Stomach (tissue), 9 donors: ENCODE data around the gene BORCS6. TPM values are rescaled to one million over a fixed set of nuclear protein-coding genes. Genes with fewer than 3 reads are reported as not detected.
A peak's percentile ranks its signal among the peaks of the same experiment; 100 is the strongest.

Source experiments
- DNase-seq, 2 donors: peaks; one replicate each; pipeline versions ENCODE4 v3.0.0 to v3.0.0-alpha.2; 2013 to 2019
- H3K27ac ChIP-seq, 5 donors: fragments of 200-600 bp in 4 of 5; sonication (generic) in 4 of 5; one replicate each; pipeline ENCODE4 v1.5.1; 2013 to 2019; ENCODE audit warnings: mild to moderate bottlenecking in 1 of 5, moderate library complexity in 1 of 5
- H3K27me3 ChIP-seq, 3 donors: fragments of 200-600 bp; sonication (generic); one replicate each; pipeline ENCODE4 v1.5.1; 2017 to 2019; ENCODE audit warnings: mixed run types in 1 of 3
- H3K36me3 ChIP-seq, 4 donors: fragments of 200-600 bp; sonication (generic); 1 replicate in 3 of 4; 2 replicates in 1 of 4; pipeline ENCODE4 v1.5.1; 2016 to 2019
- H3K4me1 ChIP-seq, 4 donors: fragments of 200-600 bp; sonication (generic); one replicate each; pipeline ENCODE4 v1.5.1; 2016 to 2019
- H3K4me3 ChIP-seq, 4 donors: fragments of 200-600 bp; sonication (generic) in 3 of 4; one replicate each; pipeline ENCODE4 v1.5.1; 2016 to 2019; ENCODE audit warnings: mild to moderate bottlenecking in 1 of 4
- H3K9me3 ChIP-seq, 4 donors: fragments of 200-600 bp; sonication (generic); one replicate each; pipeline ENCODE4 v1.5.1; 2016 to 2019
- EP300 ChIP-seq: sonication (generic); formaldehyde crosslinking; IDR thresholded peaks from one replicate; pipeline ENCODE4 v1.6.1; 2017; ENCODE audit warnings: antibody characterized with exemption
- POLR2A ChIP-seq, 4 donors: fragments of 450-650 bp; IDR thresholded peaks; one replicate each; pipeline ENCODE4 v1.6.1; 2016; ENCODE audit warnings: antibody characterized with exemption in 4 of 4, control low read depth in 2 of 4, mild to moderate bottlenecking in 1 of 4, moderate library complexity in 1 of 4
- POLR2AphosphoS5 ChIP-seq, 3 donors: sonication (generic); formaldehyde crosslinking; IDR thresholded peaks; one replicate each; pipeline ENCODE4 v1.6.1; 2016; ENCODE audit warnings: antibody characterized with exemption in 3 of 3
- WGBS, 5 donors: extraction: QIAGEN DNeasy Blood & Tissue Kit in 3 of 5; methylation state at CpG; one replicate each; pipeline versions ENCODE4 v1.1.5 to v1.1.7; 2013 to 2018; 5-methylcytosine and 5-hydroxymethylcytosine counted together
- intact Hi-C: fragments of 100-400 bp; cut with DNase I; formaldehyde crosslinking; loops from one replicate; pipeline ENCODE4 v1.15.1; 2023; ENCODE audit warnings: low total_unique reads
- polyA plus RNA-seq, 3 donors: library from polyadenylated mRNA; stranded (reverse); fragments of 200-250 nt; gene quantifications; one replicate each; pipeline ENCODE4 v1.2.3, GENCODE V29; 2013
- total RNA-seq, 5 donors: library from RNA; depleted of rRNA; stranded (reverse); fragments of >200 nt; gene quantifications; one replicate each; pipeline versions ENCODE4 v1.1.0 to v1.2.3, GENCODE V29; 2014 to 2016
- TF ChIP-seq, protein P1 (sequence below), 7 experiments: fragments of 450-650 bp in 4 of 7; fragments of 200-600 bp in 3 of 7; sonication (generic) in 3 of 7; IDR thresholded peaks; one replicate each; pipeline ENCODE4 v1.5.1; 2016 to 2019; ENCODE audit warnings: antibody characterized with exemption in 7 of 7, control low read depth in 2 of 7, mild to moderate bottlenecking in 1 of 7
- donor health status: healthy with polysubstance abuse.
- donor health status: Bipolar disorder and iron deficiency.
- donor health status: healthy.

BORCS6 gene
- total and polyA plus RNA-seq, 8 donors = 0.58 to 70.1 (median 7.3) TPM

DNA sequence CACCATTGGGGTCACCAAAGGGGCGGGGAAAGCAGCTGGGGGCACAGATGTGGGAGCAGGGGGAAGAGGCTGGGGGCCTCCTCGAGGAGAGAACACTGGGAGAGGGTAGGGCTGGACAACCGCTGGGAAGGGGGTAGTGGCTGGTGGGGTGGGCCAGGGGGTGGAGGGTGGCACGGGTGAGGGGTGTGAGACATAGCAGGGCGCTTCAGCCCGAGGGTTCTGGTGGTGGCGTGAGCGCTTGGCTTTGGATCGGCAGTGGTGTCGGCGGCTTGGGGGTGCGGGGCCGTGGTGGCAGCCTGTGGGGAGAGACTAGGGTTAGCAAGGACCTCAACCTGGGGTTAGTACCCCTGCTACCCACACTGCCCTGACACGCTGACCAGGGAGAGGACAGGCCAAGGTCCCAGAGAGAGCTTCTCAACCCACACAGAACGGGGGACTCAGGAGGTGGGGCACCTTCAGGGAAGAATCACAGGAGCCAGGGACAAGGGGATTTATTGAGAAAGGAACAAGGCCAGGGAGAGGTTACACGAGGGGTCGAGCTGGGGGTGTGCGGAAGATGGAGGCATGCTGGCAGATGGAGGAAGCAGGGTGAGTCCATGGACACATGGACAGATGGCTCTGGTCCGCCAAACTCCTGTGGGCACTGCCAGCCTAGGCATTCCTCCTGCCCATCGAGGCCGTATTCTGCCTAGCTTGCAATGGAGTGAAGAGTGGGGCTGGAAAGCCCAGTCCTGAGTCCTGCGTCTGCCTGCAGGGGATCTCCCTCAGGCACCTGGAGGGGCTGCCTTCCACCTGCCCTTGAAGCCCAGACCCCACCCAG, 46.2 kb downstream of the BORCS6 start:
- H3K36me3 ChIP-seq = peaks cover 94 to 96% (median 95%) of the 10 kb centered on the region in 4 donors
- H3K9me3 ChIP-seq = no peaks in the 10 kb centered on the region
- intact Hi-C loops = no loop called here
- 84 to 96% (median 92%) methylated on average over 20 to 22 of the region's 22 CpGs for WGBS, 5 donors
- no peaks in the 10 kb centered on the region for H3K27me3 ChIP-seq
- H3K4me3 ChIP-seq = no peak overlapping the region
- H3K27ac ChIP-seq = peak overlapping the region in 3 of 5 donors; percentile 9 to 100 (median 16)
- H3K4me1 ChIP-seq = peaks cover 15 to 77% (median 47%) of the 10 kb centered on the region in 4 donors
- DNase-seq = peak in 1 of 2 donors; percentile 18
- TF ChIP-seq POLR2AphosphoS5 (IDR thresholded peaks at IDR 0.05) = peak in 1 of 3 donors; percentile 41
- TF ChIP-seq, protein P1, sequence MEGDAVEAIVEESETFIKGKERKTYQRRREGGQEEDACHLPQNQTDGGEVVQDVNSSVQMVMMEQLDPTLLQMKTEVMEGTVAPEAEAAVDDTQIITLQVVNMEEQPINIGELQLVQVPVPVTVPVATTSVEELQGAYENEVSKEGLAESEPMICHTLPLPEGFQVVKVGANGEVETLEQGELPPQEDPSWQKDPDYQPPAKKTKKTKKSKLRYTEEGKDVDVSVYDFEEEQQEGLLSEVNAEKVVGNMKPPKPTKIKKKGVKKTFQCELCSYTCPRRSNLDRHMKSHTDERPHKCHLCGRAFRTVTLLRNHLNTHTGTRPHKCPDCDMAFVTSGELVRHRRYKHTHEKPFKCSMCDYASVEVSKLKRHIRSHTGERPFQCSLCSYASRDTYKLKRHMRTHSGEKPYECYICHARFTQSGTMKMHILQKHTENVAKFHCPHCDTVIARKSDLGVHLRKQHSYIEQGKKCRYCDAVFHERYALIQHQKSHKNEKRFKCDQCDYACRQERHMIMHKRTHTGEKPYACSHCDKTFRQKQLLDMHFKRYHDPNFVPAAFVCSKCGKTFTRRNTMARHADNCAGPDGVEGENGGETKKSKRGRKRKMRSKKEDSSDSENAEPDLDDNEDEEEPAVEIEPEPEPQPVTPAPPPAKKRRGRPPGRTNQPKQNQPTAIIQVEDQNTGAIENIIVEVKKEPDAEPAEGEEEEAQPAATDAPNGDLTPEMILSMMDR (IDR thresholded peaks at IDR 0.05) = no peak

DNA sequence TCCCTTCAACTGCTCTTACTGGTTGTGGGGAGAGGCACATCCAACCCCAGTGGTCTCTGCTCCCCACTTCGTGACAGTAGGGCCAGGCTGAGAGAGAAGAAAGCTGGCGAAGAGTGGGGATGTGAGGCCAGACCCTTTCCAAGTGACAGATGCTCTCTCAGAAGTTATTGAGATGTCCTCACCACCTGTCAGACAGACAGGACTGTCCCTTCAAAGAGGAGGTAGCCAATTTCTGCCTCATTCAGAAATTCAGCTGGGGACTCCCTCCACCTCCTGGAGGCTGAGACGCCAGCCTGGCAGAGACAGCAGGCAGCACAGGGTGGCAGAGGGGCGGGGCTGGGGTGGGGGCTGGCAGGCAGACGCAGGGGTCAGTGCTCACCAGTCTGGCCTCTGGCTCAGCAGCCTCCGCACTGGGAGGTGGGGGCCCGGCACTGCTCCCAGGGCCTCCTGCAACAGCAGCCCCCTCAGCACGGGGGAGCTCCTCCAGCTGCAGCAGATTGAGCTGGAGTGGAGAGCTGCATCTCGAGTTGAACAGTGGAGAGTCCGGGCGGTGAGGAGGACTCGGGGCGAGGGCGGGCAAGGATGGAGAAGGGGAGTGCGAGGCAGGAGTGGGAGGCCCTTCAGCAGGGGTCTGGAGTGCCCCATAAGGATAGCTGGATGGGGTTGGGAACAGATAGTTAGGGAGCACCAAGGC, 46.9 kb downstream of the BORCS6 start:
- Histone ChIP-seq H3K4me3 (no peak overlapping the region), H3K27me3 (no peaks in the 10 kb centered on the region), H3K4me1 (peaks cover 20 to 76% (median 49%) of the 10 kb centered on the region in 4 donors), H3K36me3 (peaks cover 86 to 88% (median 88%) of the 10 kb centered on the region in 4 donors), H3K27ac (peak overlapping the region in 4 of 5 donors; percentile 9 to 100 (median 27)), H3K9me3 (no peaks in the 10 kb centered on the region)
- intact Hi-C loops = no loop called here
- peak in 1 of 2 donors; percentile 16 for DNase-seq
- WGBS, 5 donors = 82 to 93% (median 86%) methylated on average over 12 to 15 of the region's 15 CpGs
- TF ChIP-seq POLR2A (IDR thresholded peaks at IDR 0.05) = no peak
- no peak for TF ChIP-seq POLR2AphosphoS5 (IDR thresholded peaks at IDR 0.05)
- TF ChIP-seq, protein P1 (IDR thresholded peaks at IDR 0.05) = no peak
- no peak for TF ChIP-seq EP300

DNA sequence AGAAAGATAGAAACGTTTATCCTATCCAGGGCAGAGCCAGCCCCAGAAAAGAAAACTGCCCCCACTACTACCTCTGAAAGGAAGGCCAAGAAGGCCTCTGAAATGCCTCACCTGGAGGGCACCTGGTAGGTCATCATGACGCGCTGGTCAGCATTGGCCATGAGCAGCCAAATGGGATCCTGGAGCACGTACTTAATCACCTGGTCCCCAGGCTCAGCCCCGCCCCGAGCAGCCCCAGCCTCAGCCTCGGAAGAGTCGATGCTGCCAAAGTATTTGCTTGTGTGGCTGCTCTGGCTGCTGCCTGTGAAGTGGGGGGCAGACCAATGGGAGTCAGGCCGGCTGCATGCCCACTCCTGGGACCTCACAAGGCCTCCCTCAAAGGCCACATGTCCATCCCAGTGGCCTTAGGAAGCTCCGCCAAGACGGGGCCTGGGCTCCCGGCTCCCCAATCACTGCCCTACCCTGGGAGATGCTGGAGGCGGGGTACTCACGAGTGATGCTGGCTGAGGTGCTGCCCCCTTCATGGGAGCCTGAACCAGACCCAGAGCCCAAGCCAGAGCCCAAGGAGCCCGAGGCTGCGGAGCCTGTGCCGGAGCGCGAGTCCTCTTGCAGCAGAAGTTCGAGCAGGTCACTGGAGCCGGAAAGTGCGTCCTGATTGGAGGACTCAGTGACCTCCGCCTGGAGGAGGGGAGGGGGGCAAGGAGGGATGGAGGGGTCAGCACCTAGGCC, 47.7 kb downstream of the BORCS6 start:
- peak in 1 of 2 donors; percentile 10 for DNase-seq
- H3K27me3 ChIP-seq = no peaks in the 10 kb centered on the region
- 82 to 93% (median 89%) methylated on average over 17 to 23 of the region's 23 CpGs for WGBS, 5 donors
- H3K4me1 ChIP-seq = peaks cover 22 to 75% (median 47%) of the 10 kb centered on the region in 4 donors
- H3K36me3 ChIP-seq = peaks cover 79 to 81% (median 81%) of the 10 kb centered on the region in 4 donors
- H3K9me3 ChIP-seq = no peaks in the 10 kb centered on the region
- H3K27ac ChIP-seq = peak overlapping the region in 4 of 5 donors; percentile 7 to 100 (median 26)
- intact Hi-C loops = no loop called here
- no peak overlapping the region for H3K4me3 ChIP-seq
- TF ChIP-seq POLR2A (IDR thresholded peaks at IDR 0.05) (no peak), POLR2AphosphoS5 (IDR thresholded peaks at IDR 0.05) (no peak), EP300 (no peak)
- TF ChIP-seq, protein P1 (IDR thresholded peaks at IDR 0.05) = no peak

DNA sequence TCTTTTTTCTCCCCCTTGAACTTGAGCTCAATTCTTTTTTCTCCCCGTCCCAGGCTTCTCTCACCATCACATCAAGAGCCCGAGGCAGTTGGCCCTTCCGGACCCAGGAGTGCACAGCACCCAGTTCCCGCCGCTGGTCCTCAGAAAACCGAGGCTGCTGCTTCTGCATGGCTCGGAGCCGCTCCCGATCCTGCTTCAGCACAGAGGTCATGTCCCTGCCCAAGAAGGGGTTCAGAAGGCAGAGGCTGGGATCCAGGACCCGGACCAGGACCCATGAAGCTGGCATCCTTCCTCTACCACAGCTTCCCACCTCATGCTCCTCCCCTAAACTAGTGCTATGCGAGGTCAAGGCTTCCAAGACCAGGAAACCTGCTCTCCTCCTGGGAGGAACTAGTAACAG, 48.2 kb downstream of the BORCS6 start:
- Histone ChIP-seq H3K4me1 (peaks cover 22 to 72% (median 45%) of the 10 kb centered on the region in 4 donors), H3K4me3 (no peak overlapping the region), H3K9me3 (no peaks in the 10 kb centered on the region), H3K27me3 (no peaks in the 10 kb centered on the region), H3K27ac (peak overlapping the region in 2 of 5 donors; percentile 38 to 100), H3K36me3 (peaks cover 73 to 75% (median 75%) of the 10 kb centered on the region in 4 donors)
- TF ChIP-seq, protein P1 (IDR thresholded peaks at IDR 0.05) = no peak
- TF ChIP-seq EP300 (no peak), POLR2AphosphoS5 (IDR thresholded peaks at IDR 0.05) (no peak), POLR2A (IDR thresholded peaks at IDR 0.05) (no peak)
- intact Hi-C loops = no loop called here
- WGBS, 5 donors = 82 to 94% (median 87%) methylated on average over 11 of the region's 11 CpGs
- DNase-seq = peak in 1 of 2 donors; percentile 11
